H9 (cell line): ENCODE results near the gene RSAD1. TPM values are rescaled to one million over a fixed set of nuclear protein-coding genes. Genes with fewer than 3 reads are reported as not detected.

ENCODE experiments used
- DNase-seq: peaks from one replicate; pipeline ENCODE4 v3.0.0-alpha.2; 2017
- H2AFZ ChIP-seq: one replicate; pipeline ENCODE4 v1.6.1; 2013; ENCODE audit warnings: mild to moderate bottlenecking, low read length, control low read depth, moderate library complexity
- H2AK5ac ChIP-seq: 2 replicates; pipeline ENCODE4 v1.6.1; 2013; ENCODE audit warnings: low read length, control low read depth, mixed read lengths; ENCODE audit not compliant: insufficient read length
- H2BK120ac ChIP-seq: one replicate; pipeline ENCODE4 v1.6.1; 2013; ENCODE audit warnings: low read depth, mild to moderate bottlenecking, low read length, control low read depth, inconsistent platforms; ENCODE audit not compliant: poor library complexity, severe bottlenecking
- H2BK12ac ChIP-seq: 2 replicates; pipeline ENCODE4 v1.6.1; 2013; ENCODE audit warnings: low read length, control low read depth, mixed read lengths, low read depth; ENCODE audit not compliant: insufficient read length
- H2BK15ac ChIP-seq: 2 replicates; pipeline ENCODE4 v1.6.1; 2013; ENCODE audit warnings: low read depth, low read length, control low read depth
- H2BK20ac ChIP-seq: one replicate; pipeline ENCODE4 v1.6.1; 2013; ENCODE audit warnings: low read depth, mild to moderate bottlenecking, low read length, control low read depth, inconsistent platforms; ENCODE audit not compliant: poor library complexity, severe bottlenecking
- H2BK5ac ChIP-seq: 2 replicates; pipeline ENCODE4 v1.6.1; 2013; ENCODE audit warnings: low read length, control low read depth, mixed read lengths; ENCODE audit not compliant: insufficient read length
- H3K14ac ChIP-seq: 2 replicates; pipeline ENCODE4 v1.6.1; 2013; ENCODE audit warnings: low read length, control low read depth; ENCODE audit not compliant: insufficient read depth
- H3K18ac ChIP-seq: 2 replicates; pipeline ENCODE4 v1.6.1; 2013; ENCODE audit warnings: low read depth, mild to moderate bottlenecking, mixed read lengths, low read length, control low read depth; ENCODE audit not compliant: insufficient read length
- H3K23ac ChIP-seq: 2 replicates; pipeline ENCODE4 v1.6.1; 2013; ENCODE audit warnings: low read length, control low read depth, mixed read lengths, low read depth; ENCODE audit not compliant: insufficient read length
- H3K23me2 ChIP-seq: 2 replicates; pipeline ENCODE4 v1.6.1; 2013; ENCODE audit warnings: low read depth, mild to moderate bottlenecking, mixed read lengths, low read length, control low read depth; ENCODE audit not compliant: insufficient read length, poor library complexity, severe bottlenecking
- H3K27ac ChIP-seq: 2 replicates; pipeline ENCODE4 v1.5.1; 2013; ENCODE audit warnings: low read length, control low read depth, mixed read lengths, low read depth; ENCODE audit not compliant: insufficient read length
- H3K27me3 ChIP-seq: 2 replicates; pipeline ENCODE4 v1.6.1; 2013; ENCODE audit warnings: low read length, control low read depth, inconsistent platforms; ENCODE audit not compliant: insufficient read depth
- H3K4ac ChIP-seq: 2 replicates; pipeline ENCODE4 v1.6.1; 2013; ENCODE audit warnings: low read depth, mild to moderate bottlenecking, control low read depth, inconsistent platforms, low read length, moderate library complexity
- H3K4me1 ChIP-seq: 2 replicates; pipeline ENCODE4 v1.6.1; 2013; ENCODE audit warnings: low read length, control low read depth, inconsistent platforms; ENCODE audit not compliant: insufficient read depth
- H3K4me2 ChIP-seq: 2 replicates; pipeline ENCODE4 v1.6.1; 2013; ENCODE audit warnings: low read length, control low read depth, mixed read lengths; ENCODE audit not compliant: insufficient read length, insufficient read depth
- H3K56ac ChIP-seq: 2 replicates; pipeline ENCODE4 v1.6.1; 2013; ENCODE audit warnings: low read depth, mild to moderate bottlenecking, mixed read lengths, low read length, control low read depth; ENCODE audit not compliant: insufficient read length
- H3K79me1 ChIP-seq: 2 replicates; pipeline ENCODE4 v1.6.1; 2013; ENCODE audit warnings: low read depth, mild to moderate bottlenecking, moderate library complexity, low read length, control low read depth, inconsistent platforms; ENCODE audit not compliant: insufficient read depth, poor library complexity, severe bottlenecking
- H3K79me2 ChIP-seq: 2 replicates; pipeline ENCODE4 v1.6.1; 2013; ENCODE audit warnings: low read length, control low read depth, inconsistent platforms; ENCODE audit not compliant: insufficient read depth
- H3K9ac ChIP-seq: 2 replicates; pipeline ENCODE4 v1.6.1; 2013; ENCODE audit warnings: low read length, control low read depth, mixed read lengths; ENCODE audit not compliant: insufficient read length; ENCODE audit errors: extremely low read depth
- H3K9me3 ChIP-seq: one replicate; pipeline ENCODE4 v1.6.1; 2013; ENCODE audit warnings: low read depth, low read length, inconsistent platforms; ENCODE audit not compliant: control insufficient read depth
- H3T11ph ChIP-seq: one replicate; pipeline ENCODE4 v1.6.1; 2013; ENCODE audit warnings: mild to moderate bottlenecking, low read length, control low read depth, inconsistent platforms
- H4K20me1 ChIP-seq: one replicate; pipeline ENCODE4 v1.6.1; 2013; ENCODE audit not compliant: control insufficient read depth, insufficient read length, insufficient read depth
- H4K5ac ChIP-seq: 2 replicates; pipeline ENCODE4 v1.6.1; 2013; ENCODE audit warnings: low read depth, mild to moderate bottlenecking, mixed read lengths, low read length, control low read depth; ENCODE audit not compliant: insufficient read length
- H4K8ac ChIP-seq: replicated peaks from 2 replicates; pipeline ENCODE4 v1.6.1; 2013; ENCODE audit warnings: low read length, control low read depth, mixed read lengths, low read depth; ENCODE audit not compliant: insufficient read length
- H4K91ac ChIP-seq: 2 replicates; pipeline ENCODE4 v1.6.1; 2013; ENCODE audit warnings: low read depth, mild to moderate bottlenecking, moderate library complexity, mixed read lengths, low read length, control low read depth; ENCODE audit not compliant: insufficient read length
- H3K27ac Mint-ChIP-seq, 3 experiments: 2 replicates in 2 of 3; 3 replicates in 1 of 3; pipeline ENCODE4 v1.8.0; 2020 to 2021; ENCODE audit warnings: mixed read lengths in 3 of 3, mild to moderate bottlenecking in 1 of 3, moderate library complexity in 1 of 3
- H3K27me3 Mint-ChIP-seq: 2 replicates; pipeline ENCODE4 v1.8.0; 2021; ENCODE audit warnings: low read depth, mild to moderate bottlenecking, moderate library complexity, mixed read lengths
- H3K36me3 Mint-ChIP-seq, 3 experiments: 2 replicates in 2 of 3; 3 replicates in 1 of 3; pipeline ENCODE4 v1.8.0; 2020 to 2021; ENCODE audit warnings: low read depth in 3 of 3, mixed read lengths in 3 of 3; ENCODE audit not compliant: insufficient read depth in 1 of 3
- H3K4me1 Mint-ChIP-seq, 2 experiments: 2 replicates each; pipeline ENCODE4 v1.8.0; 2020; ENCODE audit warnings: mixed read lengths in 2 of 2
- H3K4me3 Mint-ChIP-seq, 2 experiments: 2 replicates in 1 of 2; 3 replicates in 1 of 2; pipeline ENCODE4 v1.8.0; 2020 to 2021; ENCODE audit warnings: mild to moderate bottlenecking in 2 of 2, mixed read lengths in 2 of 2, moderate library complexity in 1 of 2
- H3K9me3 Mint-ChIP-seq, 2 experiments: 2 replicates in 1 of 2; 3 replicates in 1 of 2; pipeline ENCODE4 v1.8.0; 2020; ENCODE audit warnings: mild to moderate bottlenecking in 2 of 2, mixed read lengths in 2 of 2, moderate library complexity in 1 of 2
- WGBS: extraction: QIAGEN DNeasy Blood & Tissue Kit; methylation state at CpG from one replicate; pipeline ENCODE4 v1.1.7; 2013; ENCODE audit warnings: missing lambda C conversion rate, low lambda C conversion rate, mixed read lengths; ENCODE audit not compliant: insufficient read length; ENCODE audit errors: extremely low coverage; 5-methylcytosine and 5-hydroxymethylcytosine counted together
- total RNA-seq: library from RNA; stranded (reverse); gene quantifications from 2 replicates; pipeline ENCODE4 v1.2.1, GENCODE V29; 2021
- TF ChIP-seq, protein P1 (sequence below): fragments of 200-600 bp; sonication (generic); conservative IDR thresholded peaks from 3 replicates; pipeline ENCODE4 v1.8.0; 2021; ENCODE audit warnings: antibody characterized with exemption, mild to moderate bottlenecking

RSAD1 gene
- total RNA-seq, 1 experiment from 2014 or later: 27.9 TPM

DNA sequence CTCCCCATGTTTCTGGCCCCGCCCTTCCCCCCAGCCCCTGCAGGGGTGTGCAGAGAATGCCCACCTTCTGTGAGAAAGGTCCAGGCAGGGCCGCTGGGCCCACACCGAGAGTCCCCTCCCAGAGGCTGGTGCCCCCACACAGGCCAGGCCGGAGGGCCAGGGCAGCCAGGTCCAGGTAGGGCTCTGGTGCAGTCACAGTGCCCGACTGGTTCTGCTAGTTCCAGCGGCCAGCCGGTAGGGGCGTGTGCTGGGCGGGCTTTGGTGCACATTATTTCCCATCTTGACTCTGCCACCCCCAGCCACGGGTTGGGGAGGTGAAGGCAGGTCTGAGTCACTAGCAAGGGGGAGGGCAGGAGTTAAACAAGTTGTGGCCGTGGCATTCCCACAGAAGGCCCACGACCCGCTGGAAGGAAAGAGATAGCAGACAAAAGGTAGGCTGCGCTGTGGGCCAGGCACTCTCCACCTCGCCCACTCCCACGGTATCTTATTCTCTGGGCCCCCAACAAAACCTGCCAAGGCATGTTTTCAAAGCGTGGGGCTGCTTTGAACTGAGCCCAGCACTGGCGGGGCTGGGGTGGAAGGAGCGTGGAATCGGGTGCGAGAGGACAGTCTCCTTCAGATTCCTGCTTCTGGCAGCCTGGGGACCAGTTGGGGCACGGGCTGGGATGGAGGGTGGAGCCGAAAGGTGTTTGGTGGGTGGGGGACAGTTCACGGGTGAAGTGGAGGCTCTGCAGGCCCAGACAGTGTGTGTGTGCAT lies 55.7 kb downstream of the RSAD1 start:
- no CpG with 5 or more reads among the region's 24 CpGs for WGBS
- Histone ChIP-seq H3K27me3 (no peaks in the 10 kb centered on the region; the same call in 1 of the 2 replicates), H3K4ac (no peak overlapping the region), H3K56ac (no peak overlapping the region), H2BK15ac (no peak overlapping the region), H3K79me1 (no peaks in the 10 kb centered on the region), H2BK12ac (no peak overlapping the region), H3K79me2 (no peaks in the 10 kb centered on the region), H3K23ac (no peak overlapping the region), H3K14ac (no peak overlapping the region), H3K4me2 (peak overlapping the region; percentile 70), H4K8ac (no peak overlapping the region), H3K23me2 (peaks cover 17% of the 10 kb centered on the region), H2BK120ac (no peak overlapping the region), H2AFZ (no peak overlapping the region), H3K27ac (no peak overlapping the region), H4K20me1 (no peaks in the 10 kb centered on the region), H3K4me1 (peaks cover 3% of the 10 kb centered on the region; the same call in 1 of the 2 replicates), H4K91ac (no peak overlapping the region), H3T11ph (no peak overlapping the region), H3K9ac (no peak overlapping the region), H2AK5ac (no peak overlapping the region), H4K5ac (no peak overlapping the region), H3K9me3 (no peaks in the 10 kb centered on the region), H2BK5ac (no peak overlapping the region), H2BK20ac (no peak overlapping the region), H3K18ac (no peak overlapping the region)
- H3K27me3 Mint-ChIP-seq: peaks cover 50% of the 10 kb centered on the region
- H3K36me3 Mint-ChIP-seq: peaks cover 0 to 5% (median 0%) of the 10 kb centered on the region in 3 experiments; a peak in 3 of 7 replicates
- H3K27ac Mint-ChIP-seq: peak overlapping the region in 2 of 3 experiments; percentile 41 to 87; a peak in 2 of 7 replicates
- peaks cover 33 to 40% of the 10 kb centered on the region in 2 experiments for H3K4me1 Mint-ChIP-seq
- H3K4me3 Mint-ChIP-seq: peak overlapping the region; percentile 65 to 84
- peak; percentile 76 for DNase-seq
- TF ChIP-seq, protein P1, sequence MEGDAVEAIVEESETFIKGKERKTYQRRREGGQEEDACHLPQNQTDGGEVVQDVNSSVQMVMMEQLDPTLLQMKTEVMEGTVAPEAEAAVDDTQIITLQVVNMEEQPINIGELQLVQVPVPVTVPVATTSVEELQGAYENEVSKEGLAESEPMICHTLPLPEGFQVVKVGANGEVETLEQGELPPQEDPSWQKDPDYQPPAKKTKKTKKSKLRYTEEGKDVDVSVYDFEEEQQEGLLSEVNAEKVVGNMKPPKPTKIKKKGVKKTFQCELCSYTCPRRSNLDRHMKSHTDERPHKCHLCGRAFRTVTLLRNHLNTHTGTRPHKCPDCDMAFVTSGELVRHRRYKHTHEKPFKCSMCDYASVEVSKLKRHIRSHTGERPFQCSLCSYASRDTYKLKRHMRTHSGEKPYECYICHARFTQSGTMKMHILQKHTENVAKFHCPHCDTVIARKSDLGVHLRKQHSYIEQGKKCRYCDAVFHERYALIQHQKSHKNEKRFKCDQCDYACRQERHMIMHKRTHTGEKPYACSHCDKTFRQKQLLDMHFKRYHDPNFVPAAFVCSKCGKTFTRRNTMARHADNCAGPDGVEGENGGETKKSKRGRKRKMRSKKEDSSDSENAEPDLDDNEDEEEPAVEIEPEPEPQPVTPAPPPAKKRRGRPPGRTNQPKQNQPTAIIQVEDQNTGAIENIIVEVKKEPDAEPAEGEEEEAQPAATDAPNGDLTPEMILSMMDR: peak; percentile 68
- H3K9me3 Mint-ChIP-seq: no peaks in the 10 kb centered on the region; a peak in 1 of 5 replicates
